ENCODE measurements around the gene NDRG4.

The NDRG4 gene

GRCh38 chr16:58503863-58504688 lies 4.1 kb downstream of the NDRG4 start:
- TF ChIP-seq CTCF (IDR thresholded peaks at IDR 0.05): no peak

GRCh38 chr16:58506241-58507194 lies 6.6 kb downstream of the NDRG4 start:
- no peak for TF ChIP-seq CTCF (IDR thresholded peaks at IDR 0.05)

- no peak for TF ChIP-seq CTCF (IDR thresholded peaks at IDR 0.05)
These were observed 7.4 kb downstream of the NDRG4 start for GRCh38 chr16:58507195-58507962.

GRCh38 chr16:58507963-58508670 lies 8.2 kb downstream of the NDRG4 start:
- TF ChIP-seq CTCF (IDR thresholded peaks at IDR 0.05): no peak

- no peak for TF ChIP-seq CTCF (IDR thresholded peaks at IDR 0.05)
These were observed 8.8 kb downstream of the NDRG4 start for GRCh38 chr16:58508671-58509251.

GRCh38 chr16:58509256-58510096 lies 9.5 kb downstream of the NDRG4 start:
- TF ChIP-seq CTCF (IDR thresholded peaks at IDR 0.05): no peak
